Mucosa of descending colon (tissue), 3 donors: ENCODE measurements around the gene ARHGEF11. TPM values are rescaled to one million over a fixed set of nuclear protein-coding genes. Genes with fewer than 3 reads are reported as not detected.

Source experiments
- ATAC-seq: fragments of 200-7000 bp; cut with Tn5 transposase; one replicate; pipeline ENCODE4 v1.9.1; 2020; ENCODE audit warnings: mild to moderate bottlenecking, moderate library complexity
- DNase-seq, 3 donors: peaks; one replicate each; pipeline ENCODE4 v3.0.0-alpha.2; 2020
- H3K36me3 ChIP-seq: fragments of 200-600 bp; one replicate; pipeline ENCODE4 v1.8.0; 2021; ENCODE audit warnings: low read depth, mild to moderate bottlenecking
- H3K4me1 ChIP-seq: fragments of 200-600 bp; one replicate; pipeline ENCODE4 v1.8.0; 2021; ENCODE audit warnings: low read depth, mild to moderate bottlenecking
- H3K4me3 ChIP-seq: fragments of 200-600 bp; one replicate; pipeline ENCODE4 v1.8.0; 2021; ENCODE audit warnings: mild to moderate bottlenecking
- H3K9me3 ChIP-seq: fragments of 200-600 bp; one replicate; pipeline ENCODE4 v1.8.0; 2021; ENCODE audit warnings: mild to moderate bottlenecking
- CTCF ChIP-seq: fragments of 200-600 bp; IDR thresholded peaks from one replicate; pipeline ENCODE4 v1.8.0; 2022; ENCODE audit warnings: antibody characterized with exemption, mild to moderate bottlenecking
- intact Hi-C, 2 donors: fragments of 100-400 bp; cut with DNase I in 1 of 2; cut with micrococcal nuclease in 1 of 2; formaldehyde crosslinking; loops; one replicate each; pipeline versions ENCODE4 v1.11.0 to v1.11.1; 2022; cut with DNase I, micrococcal nuclease
- microRNA-seq: library from miRNA; unstranded; fragments of <30 nt; microRNA quantifications from one replicate; pipeline ENCODE4, GENCODE V29; 2019
- total RNA-seq, 3 donors: library from RNA; stranded (reverse); fragmentation: NEBNext Ultra II Directional in 2 of 3; extraction: Animal tissue kit (Norgen Biotek cat#: 25700) in 2 of 3; gene quantifications; one replicate each; pipeline versions ENCODE4 v1.2.1 to v1.2.4, GENCODE V29; 2021 to 2023
- donor health status: DM: no; HTN: no; CAD: no; lungs with moderate emphysema.
- donor health status: DM: no; HTN: no; CAD: no.
- donor health status: DM: no; HTN: yes; CAD: no.

The ARHGEF11 gene
- total RNA-seq, 3 donors from 2014 or later = 47.7 to 75.1 (median 60.0) TPM

GRCh38 chr1:156885314-156885713, 160.2 kb downstream of the ARHGEF11 start:
- no peak for ATAC-seq
- Histone ChIP-seq H3K9me3 (no peaks in the 10 kb centered on the region), H3K4me1 (no peaks in the 10 kb centered on the region), H3K4me3 (no peak overlapping the region), H3K36me3 (no peaks in the 10 kb centered on the region)
- DNase-seq = no peak
- TF ChIP-seq CTCF = no peak
- intact Hi-C loops = no loop called here

Small RNA genes within 50 kb of the gene (microRNA-seq; reads per million reads assigned to microRNA genes)
- gene MIR765 = 1.2 reads per million

Other genes with a start within 250 kb of the ARHGEF11 start
- 1 to 10 TPM; 2.9 to 3.3 (median 3.1) TPM for gene SH2D2A, start 228.9 kb downstream of the ARHGEF11 start, total RNA-seq
- gene INSRR, start 186.6 kb downstream of the ARHGEF11 start, total RNA-seq = under 1 TPM in 2 of 3 donors, not detected in 1; 0.06 to 0.09 TPM
- 1 to 10 TPM in 1 of 3 donors, under 1 TPM in 2; 0.67 to 1.3 (median 0.79) TPM for gene NTRK1, start 184.9 kb downstream of the ARHGEF11 start, total RNA-seq
- 1 to 10 TPM; 2.3 to 7.2 (median 4.6) TPM for gene PEAR1, start 152.0 kb downstream of the ARHGEF11 start, total RNA-seq
- not detected for gene LRRC71, start 125.1 kb downstream of the ARHGEF11 start, total RNA-seq
- gene ETV3L, start 54.1 kb upstream of the ARHGEF11 start, total RNA-seq = not detected
- 10 to 100 TPM; 32.6 to 36.3 (median 35.9) TPM for gene ETV3, start 92.7 kb upstream of the ARHGEF11 start, total RNA-seq